ENCODE results near the gene MBNL2.

- no peak for TF ChIP-seq CTCF (IDR thresholded peaks at IDR 0.05; ENCODE audit: low read depth, low read length)
- no peak for TF ChIP-seq EZH2phosphoT487 (IDR thresholded peaks at IDR 0.05; ENCODE audit: low read depth)
These were observed 118.0 kb downstream of the MBNL2 start for GRCh38 chr13:97339988-97340749.
